Activated CD4-positive, alpha-beta T cell treated with anti-CD3 and anti-CD28 coated beads, Interleukin-2, amount 50 U/mL, for 24 hours (primary cell): ENCODE results near the gene MMP3.
"Not testable (repeated sequence)": the region's sequence is repeated elsewhere in the genome, so short reads cannot be mapped to it uniquely, and the experiment has no call there.

Experiments
- DNase-seq, 2 donors: peaks; one replicate each; pipeline ENCODE4 v3.0.0-alpha.2; 2020; ENCODE audit warnings: low read depth in 1 of 2, low spot score in 1 of 2

The MMP3 gene

GRCh38 chr11:102843489-102843888, at the start of gene MMP3:
Gene MMP3 (minus strand): TSS chr11:102843609. CDS start chr11:102843546, 63 bp downstream.
- no peak for DNase-seq

- no peak for DNase-seq
These were observed 48.3 kb upstream of the MMP3 start for GRCh38 chr11:102891736-102892135.

GRCh38 chr11:102886999-102887398, 43.6 kb upstream of the MMP3 start:
- no peak for DNase-seq

GRCh38 chr11:102883141-102883540, 39.7 kb upstream of the MMP3 start:
- no peak for DNase-seq

- no peak for DNase-seq
These were observed 39.1 kb upstream of the MMP3 start for GRCh38 chr11:102882389-102883024.

- no peak for DNase-seq
These were observed 36.4 kb upstream of the MMP3 start for GRCh38 chr11:102879801-102880200.

GRCh38 chr11:102878595-102878994, 35.2 kb upstream of the MMP3 start:
- DNase-seq, result no peak

GRCh38 chr11:102874852-102875251, 31.4 kb upstream of the MMP3 start, which contains the start of gene MMP12:
Gene MMP12 (minus strand): TSS chr11:102874982. CDS start chr11:102874937, 45 bp downstream.
- DNase-seq, result no peak

GRCh38 chr11:102869354-102869964, 26.1 kb upstream of the MMP3 start:
- DNase-seq, result not testable (repeated sequence)

- DNase-seq, result no peak
These were observed 24.9 kb upstream of the MMP3 start for GRCh38 chr11:102868339-102868738.

- DNase-seq, result no peak
These were observed 21.3 kb upstream of the MMP3 start for GRCh38 chr11:102864724-102865123.

GRCh38 chr11:102853956-102854355, 10.5 kb upstream of the MMP3 start:
- DNase-seq, result no peak

GRCh38 chr11:102853055-102853454, 9.6 kb upstream of the MMP3 start:
- DNase-seq, result no peak

- no peak for DNase-seq
These were observed 7.8 kb upstream of the MMP3 start for GRCh38 chr11:102850973-102851745.

- DNase-seq, result no peak
These were observed 5.9 kb upstream of the MMP3 start for GRCh38 chr11:102849311-102849710.

- no peak for DNase-seq
These were observed 2.9 kb upstream of the MMP3 start for GRCh38 chr11:102846292-102846691.

- DNase-seq, result no peak
These were observed 479 bp downstream of the MMP3 start for GRCh38 chr11:102842930-102843329.

GRCh38 chr11:102840018-102840417, 3.4 kb downstream of the MMP3 start:
- no peak for DNase-seq

GRCh38 chr11:102837646-102838045, 5.8 kb downstream of the MMP3 start:
- no peak for DNase-seq

GRCh38 chr11:102837156-102837555, 6.3 kb downstream of the MMP3 start:
- DNase-seq, result no peak

GRCh38 chr11:102836290-102836875, 7.0 kb downstream of the MMP3 start:
- no peak for DNase-seq

GRCh38 chr11:102833731-102834130, 9.7 kb downstream of the MMP3 start:
- DNase-seq, result no peak
